Measurements from ENCODE around the gene HSPA14.
"Not testable (repeated sequence)": the region's sequence is repeated elsewhere in the genome, so short reads cannot be mapped to it uniquely, and the experiment has no call there.

The HSPA14 gene

DNA sequence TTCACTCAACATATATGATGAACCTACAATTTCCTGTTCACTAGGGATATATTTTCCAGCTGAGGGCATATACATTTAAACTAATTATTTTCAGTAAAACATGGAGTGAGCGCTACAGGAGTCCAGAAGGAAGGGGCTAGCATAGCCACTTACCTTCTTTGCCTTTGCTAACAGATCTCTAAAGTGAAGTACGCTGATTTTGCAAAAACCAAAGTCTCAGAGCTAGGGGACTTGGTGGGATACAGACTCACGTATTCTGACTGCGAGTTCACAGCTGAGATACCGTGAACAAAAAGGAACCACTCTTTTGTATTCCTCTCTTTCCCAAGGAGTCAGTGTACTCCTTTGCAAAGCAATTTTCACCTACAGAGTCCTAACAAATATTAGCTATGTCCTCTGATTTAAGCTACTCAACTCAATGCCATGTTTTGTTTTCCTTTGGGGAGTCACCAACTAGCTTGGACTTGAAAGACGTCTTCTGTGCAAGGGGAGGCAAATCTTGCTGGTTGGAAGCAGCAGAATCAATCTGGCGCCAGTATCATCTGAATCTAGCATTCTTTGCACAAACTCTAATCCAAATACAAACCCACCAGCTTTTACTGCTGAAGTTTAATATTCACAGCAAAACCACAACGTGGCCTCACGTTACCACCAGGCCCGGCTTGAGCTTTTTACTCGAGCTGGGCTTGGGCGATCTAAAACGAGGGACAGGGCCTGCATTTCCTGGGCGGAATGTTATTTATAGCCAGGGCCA lies 926 bp upstream of the HSPA14 start:
- no peak for DNase-seq (ENCODE audit: low read depth in 2 of 2)

DNA sequence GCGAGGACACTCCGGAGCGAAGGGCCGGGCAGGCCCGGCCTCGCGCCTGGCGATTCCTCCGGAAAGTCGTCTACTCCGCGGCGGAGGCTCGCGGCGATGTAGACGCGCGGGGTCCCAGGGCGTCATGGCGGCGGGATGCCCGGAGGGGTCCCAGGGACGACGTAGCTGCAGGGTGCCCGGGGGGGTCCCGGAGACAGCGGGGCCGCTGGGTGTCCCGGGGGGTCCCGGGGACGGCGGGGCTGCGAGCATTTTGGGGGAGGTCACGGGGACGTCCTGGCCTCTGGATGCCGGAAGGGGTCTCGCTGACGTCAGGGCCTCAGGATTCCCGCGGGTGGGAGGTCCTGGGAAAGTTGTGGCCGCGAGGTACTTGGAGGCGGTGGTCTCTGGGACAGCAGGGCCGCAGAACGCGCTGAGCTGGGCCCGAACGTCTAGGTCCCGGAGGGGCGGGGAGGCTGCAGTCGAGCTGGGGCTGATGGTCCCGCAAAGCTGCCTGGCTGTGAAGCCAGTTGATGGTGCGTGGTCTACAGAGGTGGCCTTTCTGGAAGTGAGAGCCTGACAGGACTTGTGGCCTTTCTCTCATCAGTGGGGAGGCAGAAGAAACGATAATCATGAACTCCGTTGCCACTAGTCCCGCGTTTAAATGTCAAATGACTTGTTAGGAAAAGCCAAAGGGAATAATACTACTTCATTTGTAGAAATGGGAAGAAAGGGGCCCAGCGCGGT lies 637 bp downstream of the HSPA14 start:
- peak in 1 of 2 donors; percentile 17 for DNase-seq (ENCODE audit: low read depth in 2 of 2)

DNA sequence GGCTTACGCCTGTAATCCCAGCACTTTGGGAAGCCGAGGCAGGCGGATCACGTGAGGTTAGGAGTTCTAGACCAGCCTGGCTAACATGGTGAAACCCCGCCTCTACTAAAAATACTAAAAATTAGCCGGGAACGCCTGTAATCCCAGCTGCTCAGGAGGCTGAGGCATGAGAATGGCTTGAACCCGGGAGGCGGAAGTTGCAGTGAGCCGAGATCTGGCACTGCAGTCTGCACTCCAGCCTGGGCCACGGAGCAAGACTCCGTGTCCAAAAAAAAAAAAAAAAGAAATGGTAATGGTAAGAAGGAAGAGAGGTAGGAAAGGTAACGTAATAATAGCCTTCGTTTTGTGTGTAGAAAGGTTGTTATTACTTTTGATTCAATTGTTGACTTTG lies 1.2 kb downstream of the HSPA14 start:
- no peak for DNase-seq (ENCODE audit: low read depth in 2 of 2)

DNA sequence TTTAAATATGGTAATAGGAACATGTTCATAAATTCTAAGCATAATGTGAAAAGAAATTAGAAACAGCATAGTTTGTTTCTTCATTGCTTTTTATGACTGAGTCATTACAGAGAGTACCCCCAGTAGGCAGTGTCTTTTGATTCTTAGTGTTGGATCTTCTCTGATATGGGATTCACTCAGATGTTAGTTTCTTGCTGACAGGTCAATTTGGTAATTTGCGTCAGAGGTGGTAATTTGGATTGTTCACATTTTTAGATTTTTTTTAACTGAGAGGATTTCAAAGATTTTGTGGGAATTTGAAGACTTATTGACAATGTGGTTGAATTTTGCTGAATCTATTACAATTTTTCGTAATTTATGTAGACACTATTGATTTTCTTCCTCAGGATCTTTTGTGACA lies 2.1 kb downstream of the HSPA14 start:
- no peak for DNase-seq (ENCODE audit: low read depth in 2 of 2)

DNA sequence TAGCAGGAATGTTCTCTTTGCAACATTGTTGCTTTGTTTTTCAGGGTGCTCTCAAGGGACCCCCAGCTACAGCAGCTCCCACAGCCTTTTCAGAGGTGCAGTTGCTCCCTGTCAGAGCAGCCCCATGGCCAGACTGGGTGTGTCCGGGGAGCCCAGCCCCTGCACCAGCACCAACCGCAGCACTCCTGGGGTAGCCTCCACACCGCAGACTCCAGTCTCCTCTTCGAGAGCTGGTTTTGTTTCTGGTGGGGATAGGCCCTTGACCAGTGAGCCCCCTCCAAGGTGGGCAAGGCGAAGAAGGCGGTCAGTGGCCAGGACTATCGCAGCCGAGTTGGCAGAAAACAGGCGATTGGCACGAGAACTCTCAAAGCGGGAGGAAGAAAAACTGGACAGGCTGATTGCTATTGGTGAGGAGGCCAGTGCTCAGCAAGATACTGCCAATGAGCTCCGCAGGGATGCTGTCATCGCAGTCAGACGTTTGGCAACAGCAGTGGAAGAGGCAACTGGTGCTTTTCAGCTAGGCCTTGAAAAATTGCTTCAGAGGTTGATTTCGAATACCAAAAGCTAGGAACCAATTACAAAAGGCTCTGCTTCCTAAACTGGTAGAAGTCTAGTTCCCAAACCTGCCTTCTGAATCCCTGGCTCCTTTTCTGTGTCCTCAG lies 5.4 kb downstream of the HSPA14 start:
- DNase-seq (ENCODE audit: low read depth in 2 of 2): no peak

DNA sequence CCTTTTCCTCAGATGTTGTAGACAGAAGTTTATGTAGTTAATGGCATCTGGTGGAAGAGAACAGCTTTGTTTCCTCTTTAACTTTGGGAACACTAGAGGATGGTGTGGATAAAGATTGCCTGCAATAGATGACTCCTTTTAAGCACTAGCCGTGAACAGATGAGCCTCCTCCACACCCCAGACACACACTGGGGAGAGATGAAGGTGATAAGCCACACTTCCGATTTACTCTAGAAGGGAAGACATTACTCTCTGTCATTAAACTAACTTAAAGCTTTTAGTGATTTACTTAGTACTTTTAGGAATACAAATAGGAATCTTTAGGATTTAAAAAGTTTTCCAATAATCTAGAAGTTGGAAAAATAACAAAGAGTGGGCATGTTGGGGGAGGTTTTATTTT lies 6.8 kb downstream of the HSPA14 start:
- no peak for DNase-seq (ENCODE audit: low read depth in 2 of 2)

DNA sequence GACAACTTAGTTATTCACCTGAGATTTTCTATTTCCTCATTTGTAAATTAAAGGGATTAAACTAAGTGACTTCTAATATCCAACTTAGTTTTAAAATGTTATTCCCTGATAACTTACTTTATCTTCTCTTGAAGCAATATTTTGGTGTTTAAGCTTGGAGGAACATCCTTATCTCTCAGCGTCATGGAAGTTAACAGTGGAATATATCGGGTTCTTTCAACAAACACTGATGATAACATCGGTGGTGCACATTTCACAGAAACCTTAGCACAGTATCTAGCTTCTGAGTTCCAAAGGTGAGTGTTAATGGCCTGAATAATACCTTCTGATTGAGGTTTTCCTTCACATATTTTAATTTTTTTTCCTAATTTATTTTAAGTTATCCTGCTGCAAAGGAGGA lies 14.1 kb downstream of the HSPA14 start:
- no peak for DNase-seq (ENCODE audit: low read depth in 2 of 2)

DNA sequence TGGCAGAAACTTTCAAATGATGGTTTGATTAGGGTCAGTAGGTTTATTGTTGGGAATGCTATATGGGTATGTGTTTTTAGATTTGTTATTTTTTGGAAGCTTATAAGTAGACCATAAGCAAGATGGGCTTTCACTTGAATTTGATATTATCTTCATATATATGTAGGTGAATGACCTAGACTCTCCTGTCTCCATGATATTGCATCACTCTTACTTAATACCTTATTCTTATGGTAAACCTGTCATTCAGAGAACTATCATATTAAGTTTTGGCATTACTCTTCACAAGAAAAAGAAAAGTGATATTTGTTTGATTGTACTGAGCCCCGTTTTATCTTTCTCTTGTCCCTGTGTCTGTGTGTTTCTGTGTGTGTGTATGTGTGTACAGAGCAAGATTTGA lies 17.3 kb downstream of the HSPA14 start:
- DNase-seq (ENCODE audit: low read depth in 2 of 2): no peak

DNA sequence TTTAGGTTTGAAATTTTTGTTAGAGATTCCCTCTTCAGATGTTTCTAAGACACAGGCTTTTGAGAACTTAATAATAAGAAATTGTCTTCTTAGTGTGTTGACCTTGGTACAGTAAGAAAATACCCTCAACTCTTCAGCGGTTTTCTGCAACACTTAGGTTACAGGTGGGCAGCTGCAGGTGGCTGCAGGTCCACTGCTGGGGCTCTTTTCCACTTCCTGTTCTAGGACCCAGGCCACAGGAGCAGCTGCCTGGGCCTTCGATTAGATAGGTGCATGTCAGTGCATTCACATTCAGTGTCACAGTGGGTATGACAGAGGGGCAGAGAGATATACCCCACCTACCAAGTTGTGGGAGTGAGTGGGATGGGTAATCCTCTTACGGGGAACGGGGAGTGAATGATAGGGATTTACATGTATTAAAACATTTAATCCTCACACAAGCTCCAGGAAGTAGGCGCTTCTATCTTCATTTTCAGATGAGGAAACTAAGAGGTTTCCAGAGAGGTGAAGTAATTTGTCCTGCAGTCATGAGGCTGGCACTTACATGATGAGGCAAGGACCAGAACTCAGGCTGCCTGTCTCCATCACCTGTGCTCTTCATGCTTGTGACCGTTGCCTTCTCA lies 20.3 kb downstream of the HSPA14 start:
- no peak for DNase-seq (ENCODE audit: low read depth in 2 of 2)

DNA sequence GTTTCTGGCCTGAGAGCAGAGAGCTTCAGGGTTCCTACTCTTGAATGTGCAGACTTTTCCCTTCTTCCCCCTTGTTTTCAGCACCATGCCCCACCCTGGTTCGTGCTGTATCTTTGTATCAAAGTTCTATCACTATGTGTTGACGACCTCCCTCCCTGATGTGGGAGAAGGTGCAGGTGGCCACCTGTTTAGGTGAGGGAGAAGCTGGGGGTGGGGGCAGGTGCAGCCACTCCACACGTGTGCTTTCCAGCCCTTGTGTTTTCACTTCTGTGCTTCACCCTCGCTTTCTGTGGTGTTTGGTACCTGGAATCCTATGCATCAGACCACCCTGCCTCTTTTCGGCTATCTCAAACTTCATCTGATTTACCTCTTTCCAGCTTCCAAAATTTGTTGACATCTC lies 20.9 kb downstream of the HSPA14 start:
- DNase-seq (ENCODE audit: low read depth in 2 of 2): no peak

DNA sequence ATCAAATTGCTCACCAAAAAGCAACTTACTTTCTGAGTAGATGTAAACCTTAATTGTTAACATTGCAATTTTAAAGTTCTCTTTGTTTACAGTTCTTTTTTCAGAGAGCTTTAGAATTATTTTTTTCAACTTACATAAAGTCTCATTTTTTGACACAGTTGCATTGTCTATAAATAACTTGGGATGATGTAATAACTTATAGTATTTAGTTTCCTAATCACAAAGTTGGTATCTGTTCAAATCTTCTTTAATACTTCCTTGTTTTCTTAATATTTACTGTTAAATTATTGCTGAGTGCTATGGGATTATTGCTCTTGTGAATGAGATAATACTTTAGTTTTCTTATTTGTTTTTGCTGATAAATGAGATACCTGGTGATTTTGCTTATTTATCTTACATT lies 21.7 kb downstream of the HSPA14 start:
- DNase-seq (ENCODE audit: low read depth in 2 of 2): no peak

DNA sequence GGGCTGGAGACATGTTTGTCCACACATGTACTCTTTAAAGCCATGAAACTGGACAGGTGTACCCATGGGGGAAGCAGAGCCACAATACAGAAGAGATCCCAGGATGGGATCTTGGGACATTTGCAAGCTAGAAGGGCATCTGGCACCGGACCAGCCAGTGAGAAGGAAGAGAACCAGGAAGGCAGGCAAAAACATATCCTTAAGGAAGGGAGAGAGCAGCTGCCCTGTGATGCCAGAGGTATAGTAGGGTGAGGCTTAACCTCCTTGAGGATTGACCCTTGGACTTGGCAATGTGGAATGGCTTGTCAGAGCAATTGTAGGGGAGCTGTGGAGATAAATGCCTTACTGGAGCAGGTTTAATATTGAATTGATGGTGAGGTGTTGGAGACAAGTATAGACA lies 22.7 kb downstream of the HSPA14 start:
- no peak for DNase-seq (ENCODE audit: low read depth in 2 of 2)

DNA sequence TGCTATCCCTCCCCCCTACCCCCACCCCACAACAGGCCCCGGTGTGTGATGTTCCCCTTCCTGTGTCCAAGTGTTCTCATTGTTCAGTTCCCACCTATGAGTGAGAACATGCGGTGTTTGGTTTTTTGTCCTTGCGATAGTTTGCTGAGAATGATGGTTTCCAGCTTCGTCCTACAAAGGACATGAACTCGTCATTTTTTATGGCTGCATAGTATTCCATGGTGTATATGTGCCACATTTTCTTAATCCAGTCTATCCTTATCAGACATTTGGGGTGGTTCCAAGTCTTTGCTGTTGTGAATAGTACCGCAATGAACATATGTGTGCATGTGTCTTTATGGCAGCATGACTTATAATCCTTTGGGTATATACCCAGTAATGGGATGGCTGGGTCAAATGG lies 26.4 kb downstream of the HSPA14 start:
- not testable (repeated sequence) for DNase-seq (ENCODE audit: low read depth in 2 of 2)

DNA sequence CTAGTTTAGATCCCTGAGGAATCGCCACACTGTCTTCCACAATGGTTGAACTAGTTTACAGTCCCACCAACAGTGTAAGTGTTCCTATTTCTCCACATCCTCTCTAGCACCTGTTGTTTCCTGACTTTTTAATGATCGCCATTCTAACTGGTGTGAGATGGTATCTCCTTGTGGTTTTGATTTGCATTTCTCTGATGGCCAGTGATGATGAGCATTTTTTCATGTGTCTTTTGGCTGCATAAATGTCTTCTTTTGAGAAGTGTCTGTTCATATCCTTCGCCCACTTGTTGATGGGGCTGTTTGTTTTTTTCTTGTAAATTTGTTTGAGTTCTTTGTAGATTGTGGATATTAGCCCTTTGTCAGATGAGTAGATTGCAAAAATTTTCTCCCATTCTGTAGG lies 26.8 kb downstream of the HSPA14 start:
- DNase-seq (ENCODE audit: low read depth in 2 of 2): not testable (repeated sequence)

DNA sequence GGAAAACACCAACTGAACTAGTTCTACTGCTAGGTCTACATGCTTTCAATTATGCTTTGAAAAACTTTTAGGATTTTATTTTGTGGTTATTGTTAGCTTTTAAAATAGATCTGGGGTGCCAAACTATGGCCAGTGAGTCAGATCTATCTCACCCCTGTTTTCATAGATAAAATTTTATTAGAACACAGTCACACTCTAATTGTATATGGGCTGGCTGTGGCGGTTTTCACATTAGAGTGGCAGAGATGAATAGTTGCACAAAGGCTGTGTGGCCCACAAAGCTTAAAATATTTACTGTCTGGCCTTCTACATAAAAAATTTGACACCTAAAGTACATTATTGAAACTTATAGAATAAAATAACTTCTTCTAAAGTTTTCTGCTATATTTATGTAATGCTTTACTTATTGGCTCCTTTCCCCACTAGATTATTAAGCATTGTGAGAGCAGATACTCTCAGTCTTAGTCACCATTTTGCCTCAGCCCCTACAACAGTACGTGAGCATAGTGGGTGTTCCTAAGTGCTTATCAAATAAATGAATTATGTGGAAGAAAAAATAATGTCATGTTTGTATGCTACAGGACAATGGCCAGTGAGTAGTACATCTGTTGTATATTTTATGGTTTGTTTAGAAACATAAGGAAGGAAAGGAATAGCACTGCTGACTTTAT lies 35.1 kb downstream of the HSPA14 start:
- DNase-seq (ENCODE audit: low read depth in 2 of 2): no peak

DNA sequence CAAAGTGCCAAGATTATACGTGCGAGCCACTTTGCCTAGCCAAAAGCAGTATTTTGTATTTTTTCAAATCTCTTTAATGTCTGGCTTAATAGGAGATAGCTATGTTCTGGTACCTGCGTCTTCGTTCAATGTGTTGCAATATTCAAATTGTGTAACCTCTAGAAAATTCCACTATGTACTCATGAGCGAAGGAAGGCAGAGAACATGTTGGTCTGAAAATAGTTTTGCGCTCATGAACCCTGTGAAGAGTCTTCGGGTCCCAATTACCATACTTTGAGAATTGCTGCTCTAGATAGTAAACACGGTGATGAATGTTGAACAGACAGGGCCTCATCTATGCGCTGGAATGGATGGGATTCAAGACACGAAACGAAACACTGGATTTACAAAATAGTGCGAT lies 37.8 kb downstream of the HSPA14 start:
- no peak for DNase-seq (ENCODE audit: low read depth in 2 of 2)

DNA sequence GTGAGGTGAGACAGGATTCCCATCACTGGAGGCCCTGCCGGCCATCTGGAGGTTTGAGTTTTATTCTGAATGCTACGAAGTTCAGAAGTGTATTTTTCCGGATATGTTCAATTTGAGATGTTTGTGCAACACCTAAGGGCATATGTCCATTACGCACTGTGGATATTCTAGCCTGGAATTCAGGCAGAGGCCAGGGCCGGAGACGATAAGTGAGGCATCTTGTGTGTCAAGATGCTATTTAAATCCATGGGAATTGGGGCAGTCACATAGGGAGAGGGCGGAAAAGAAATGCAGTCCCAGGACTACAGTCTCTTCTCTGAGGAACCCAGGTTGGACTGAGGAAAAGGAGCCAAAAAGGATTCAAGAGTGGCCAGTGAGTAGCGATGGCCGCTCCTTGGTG lies 38.7 kb downstream of the HSPA14 start:
- no peak for DNase-seq (ENCODE audit: low read depth in 2 of 2)

DNA sequence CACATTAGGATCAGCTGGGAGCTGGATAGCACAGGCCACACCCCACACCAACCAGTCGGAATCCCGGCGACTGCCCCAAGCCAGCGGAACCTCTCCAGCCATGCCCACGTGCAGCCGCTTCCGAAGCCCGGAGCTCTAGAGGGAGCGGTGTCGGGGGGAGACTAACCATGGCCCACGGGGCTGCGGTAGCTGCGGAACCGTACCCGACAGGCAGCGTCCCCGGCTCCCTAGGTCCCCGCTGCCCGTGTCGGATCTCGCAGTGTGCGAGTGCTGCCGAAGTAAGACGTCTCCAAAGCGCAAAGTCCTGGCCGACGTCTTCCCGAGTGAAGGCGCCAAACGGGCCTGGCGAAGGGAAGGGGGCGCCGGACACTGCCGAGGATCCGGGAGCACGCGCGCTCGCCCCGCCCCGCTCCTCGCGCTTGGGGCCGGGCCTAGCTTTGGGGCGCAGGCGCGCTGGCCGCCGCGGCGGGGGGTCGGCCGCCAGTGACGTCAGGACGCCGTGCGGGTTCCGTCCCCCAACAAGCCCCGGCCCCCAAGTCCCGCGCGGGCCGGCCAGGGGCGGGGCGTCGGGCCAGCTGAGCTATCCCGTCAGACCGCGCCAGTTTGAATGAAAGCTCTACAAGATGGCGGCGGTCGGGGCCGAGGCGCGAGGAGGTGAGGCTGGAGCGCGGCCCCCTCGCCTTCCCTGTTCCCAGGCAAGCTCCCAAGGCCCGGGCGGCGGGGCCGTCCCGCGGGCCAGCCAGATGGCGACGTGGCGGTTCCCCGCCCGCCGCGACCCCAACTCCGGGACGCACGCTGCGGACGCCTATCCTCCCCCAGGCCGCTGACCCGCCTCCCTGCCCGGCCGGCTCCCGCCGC lies 40.4 kb downstream of the HSPA14 start, which contains the start of gene SUV39H2:
TSS of gene SUV39H2 (plus strand) at position 601 of the 858 bp plus-strand sequence. CDS start at position 624, 23 bp downstream.
- peak; percentile 89 to 97 for DNase-seq (ENCODE audit: low read depth in 2 of 2)

DNA sequence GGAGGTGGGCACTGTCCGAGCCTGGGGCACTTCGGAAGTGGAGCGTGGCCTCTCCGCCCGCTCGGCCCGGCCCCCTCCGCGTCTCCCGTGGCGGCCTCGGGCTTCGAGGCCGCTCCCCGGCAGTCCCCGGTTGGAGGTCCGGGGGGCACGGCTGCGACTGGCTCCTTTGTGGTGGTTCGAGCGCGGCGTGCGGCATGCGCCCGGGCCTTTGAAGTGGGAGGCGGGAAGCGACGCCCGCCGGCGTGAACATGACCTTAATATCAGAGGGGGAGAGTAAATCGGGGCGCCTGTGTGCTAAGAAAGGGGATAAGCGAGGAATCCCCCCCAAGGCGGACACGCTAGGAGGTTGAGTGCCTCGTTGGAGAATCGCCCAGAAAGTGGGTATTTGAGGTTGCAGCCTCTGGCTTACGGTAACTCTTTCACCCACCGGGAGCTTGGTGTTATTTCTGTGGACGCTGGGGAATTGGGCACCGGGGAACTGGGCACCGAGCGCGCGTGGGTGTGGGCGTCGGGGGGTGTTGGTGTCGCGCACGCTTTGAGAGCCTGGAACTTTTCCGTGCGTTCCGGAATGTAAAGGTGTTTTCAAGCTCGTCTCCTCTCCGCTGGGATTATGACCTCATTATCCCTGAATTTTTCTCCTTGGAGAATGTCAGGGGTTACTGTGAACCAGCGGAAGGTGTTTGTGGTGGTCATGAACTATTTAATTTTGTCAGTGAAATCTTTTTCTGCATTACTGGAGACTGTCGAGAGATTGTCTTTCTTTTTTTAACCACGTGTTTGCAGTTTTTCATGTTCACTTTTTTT lies 41.2 kb downstream of the HSPA14 start:
- peak in 1 of 2 donors; percentile 28 for DNase-seq (ENCODE audit: low read depth in 2 of 2)

DNA sequence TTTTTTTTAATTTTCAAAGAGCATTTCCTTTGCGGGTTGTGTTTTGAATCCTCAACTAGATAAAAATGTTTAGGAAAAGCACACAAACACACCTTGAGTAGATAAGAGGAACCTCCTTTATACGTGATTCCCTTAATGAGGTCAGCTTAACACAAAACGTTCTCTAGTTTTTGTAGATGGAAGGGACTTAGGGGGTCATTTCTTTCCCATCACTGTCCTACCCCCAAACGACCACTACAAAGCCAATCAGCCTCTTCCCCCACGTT lies 41.8 kb downstream of the HSPA14 start:
- no peak for DNase-seq (ENCODE audit: low read depth in 2 of 2)
